ENCODE results near the gene TMEM30B. TPM values are rescaled to one million over a fixed set of nuclear protein-coding genes. Genes with fewer than 3 reads are reported as not detected.

TMEM30B gene
- total and polyA plus RNA-seq, 2 of the 8 experiments (the other 6 are each of a cell fraction or from before 2014, with no cell fraction given) = 11.2 to 18.7 TPM

DNA sequence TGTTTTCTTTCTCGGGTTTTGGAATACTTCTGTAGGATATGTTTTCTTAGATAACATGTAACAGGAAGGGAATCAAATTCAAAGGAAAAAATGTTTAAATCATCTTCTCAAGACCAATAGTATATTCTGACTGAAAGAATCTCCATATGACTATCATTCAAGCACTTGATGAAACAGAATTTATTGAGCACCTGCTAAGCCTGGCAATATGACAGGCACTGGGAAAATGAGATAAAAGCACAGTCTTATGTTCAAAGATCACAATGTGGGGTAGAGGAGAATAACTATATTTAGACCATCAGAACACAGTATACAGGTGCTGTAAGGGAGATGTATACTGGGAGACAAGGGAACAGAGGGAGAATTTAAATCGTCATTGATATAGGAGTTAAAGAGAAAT is 19.1 kb upstream of the TMEM30B start (continued):
- no peak for TF ChIP-seq RAD21 (IDR thresholded peaks at IDR 0.05 in 1 of 2, conservative IDR thresholded peaks at IDR 0.05 in 1 of 2; ENCODE audit: low read depth in 2 of 2, low read length in 2 of 2)
- TF ChIP-seq SIX5 (IDR thresholded peaks at IDR 0.05; ENCODE audit: low read depth, low read length) = no peak

All from H1 (cell line).